ENCODE measurements around the gene TCF15.
"Not testable (repeated sequence)": the region's sequence is repeated elsewhere in the genome, so short reads cannot be mapped to it uniquely, and the experiment has no call there.

TCF15 gene

DNA sequence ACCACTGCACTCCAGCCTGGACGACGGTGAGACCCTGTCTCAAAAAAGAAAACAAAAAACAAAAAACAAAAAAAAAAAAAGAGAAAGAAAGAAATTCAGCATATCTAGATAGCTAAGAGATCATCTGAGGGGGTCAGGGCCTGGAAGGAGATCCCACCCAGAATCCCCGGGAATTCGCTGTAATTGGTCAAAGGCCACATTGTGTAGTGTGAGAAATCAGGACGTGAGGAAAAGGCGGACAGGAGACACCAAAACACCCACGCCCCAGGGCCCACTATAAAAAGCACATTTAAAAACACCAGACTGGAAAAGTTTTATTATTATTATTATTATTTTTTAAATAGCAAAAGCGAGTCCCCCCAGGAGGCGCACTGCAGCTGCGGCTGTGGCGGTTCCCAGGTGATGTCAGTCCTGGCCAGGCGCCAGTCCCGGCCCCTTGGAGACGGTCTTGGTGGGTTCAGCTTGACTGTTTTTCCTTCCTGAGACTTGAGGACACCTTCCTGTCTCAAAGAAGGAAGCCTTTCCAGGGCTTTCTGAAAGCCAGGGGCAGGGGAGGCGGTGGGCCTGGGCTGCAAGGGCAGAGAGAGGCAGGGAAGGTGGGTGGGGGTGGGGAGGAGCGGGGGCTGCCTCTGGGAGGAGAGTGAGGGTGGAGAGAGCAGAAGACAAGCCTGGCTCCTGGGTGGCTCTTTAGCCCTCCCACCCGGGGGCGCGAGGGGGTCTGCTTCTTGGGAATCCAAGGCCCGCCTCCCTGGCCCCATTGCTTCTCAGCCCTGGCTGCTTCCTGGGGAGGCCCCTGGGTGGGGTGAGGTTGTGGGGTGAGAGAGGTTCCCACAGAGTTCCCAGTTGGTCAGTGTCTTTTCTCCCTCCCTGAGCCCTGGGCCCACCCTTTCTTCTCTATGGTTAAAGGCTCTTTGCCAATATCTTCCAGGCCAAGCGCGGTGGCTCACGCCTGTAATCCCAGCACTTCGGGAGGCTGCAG is 14.5 kb downstream of the TCF15 start:
- in situ Hi-C loops (cut with MboI; ENCODE audit: low sequenced_read_pairs) = no loop called here
- H3K4me3 ChIP-seq = no peak overlapping the region
- no peaks in the 10 kb centered on the region for H3K4me1 ChIP-seq
- no peak for DNase-seq (ENCODE audit: low spot score in 2 of 2)
- H3K9me3 ChIP-seq = no peaks in the 10 kb centered on the region
- H3K27me3 ChIP-seq (ENCODE audit: low read depth) = no peaks in the 10 kb centered on the region; the same call in 1 of the 2 replicates
- H3K36me3 ChIP-seq (replicated peaks) = no peaks in the 10 kb centered on the region

- Histone ChIP-seq H3K4me1 (no peaks in the 10 kb centered on the region), H3K36me3 (replicated peaks) (no peaks in the 10 kb centered on the region), H3K9me3 (no peaks in the 10 kb centered on the region), H3K4me3 (no peak overlapping the region), H3K27me3 (ENCODE audit: low read depth) (peaks cover under 1% of the 10 kb centered on the region; the same call in 1 of the 2 replicates)
- in situ Hi-C loops (cut with MboI; ENCODE audit: low sequenced_read_pairs) = no loop called here
- DNase-seq (ENCODE audit: low spot score in 2 of 2) = no peak
These were observed 17.6 kb downstream of the TCF15 start for GRCh38 chr20:592506-592905.

DNA sequence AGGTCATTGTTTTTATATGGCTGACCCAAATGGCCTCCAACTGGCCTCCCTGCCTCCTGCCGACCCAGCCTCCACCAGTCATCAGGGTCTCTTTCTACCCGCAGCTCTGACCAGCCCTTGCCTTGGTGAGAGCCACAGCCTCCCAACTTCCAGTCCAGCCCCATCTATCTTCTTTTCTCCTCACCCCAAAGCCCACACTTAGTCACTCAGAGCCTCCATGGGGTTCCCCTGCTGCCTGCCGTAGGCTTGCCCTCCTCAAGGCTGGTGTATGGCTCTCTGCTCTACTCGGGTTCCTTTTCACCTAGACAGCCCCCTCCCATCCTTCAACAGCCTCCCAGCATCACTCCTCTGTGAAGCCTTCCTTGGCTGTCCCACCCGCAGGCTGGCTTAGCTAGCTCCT is 18.2 kb downstream of the TCF15 start:
- in situ Hi-C loops (cut with MboI; ENCODE audit: low sequenced_read_pairs) = no loop called here
- peaks cover 6% of the 10 kb centered on the region; the same call in 1 of the 2 replicates for H3K27me3 ChIP-seq (ENCODE audit: low read depth)

DNA sequence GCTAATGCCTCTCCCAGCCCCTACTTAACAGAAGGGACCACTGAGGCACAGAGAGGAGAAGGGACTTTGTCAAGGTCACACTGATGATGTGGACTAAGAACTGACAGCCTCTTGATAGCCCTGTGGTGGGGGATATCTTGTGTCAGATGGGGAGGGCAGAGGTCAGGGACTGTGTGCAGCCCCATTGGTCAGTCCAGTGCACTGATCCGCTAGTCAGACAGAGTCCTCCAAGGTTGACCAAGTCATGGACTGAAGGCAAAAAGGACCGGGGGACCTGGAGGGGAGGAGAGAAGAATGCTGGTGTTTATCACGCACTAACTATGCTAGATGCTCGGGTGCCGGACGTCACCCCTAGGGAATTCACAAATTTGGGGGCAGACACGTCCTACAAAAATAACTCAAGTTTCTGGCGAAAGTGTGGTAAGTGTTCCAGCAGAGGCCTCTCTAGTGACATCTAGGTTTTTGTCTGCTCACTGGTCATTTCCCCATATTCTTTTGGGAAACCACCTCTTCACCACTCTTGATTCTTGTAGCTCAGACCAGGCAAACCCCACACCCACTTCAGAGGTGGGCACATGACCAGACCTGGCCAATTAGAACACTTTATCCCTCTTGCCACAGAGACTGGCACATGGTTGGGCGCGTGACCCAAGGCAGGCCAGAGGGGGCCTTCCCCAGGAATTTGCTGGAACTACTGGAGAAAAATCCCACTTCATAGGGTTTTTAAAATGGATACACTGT is 21.0 kb downstream of the TCF15 start:
- H3K4me1 ChIP-seq = no peaks in the 10 kb centered on the region
- H3K9me3 ChIP-seq = no peaks in the 10 kb centered on the region
- DNase-seq (ENCODE audit: low spot score in 2 of 2) = no peak
- in situ Hi-C loops (cut with MboI; ENCODE audit: low sequenced_read_pairs) = no loop called here
- no peak overlapping the region for H3K4me3 ChIP-seq
- no peaks in the 10 kb centered on the region for H3K36me3 ChIP-seq (replicated peaks)
- H3K27me3 ChIP-seq (ENCODE audit: low read depth) = peaks cover 6% of the 10 kb centered on the region; the same call in 1 of the 2 replicates

More for the DNA sequence above, 18.2 kb downstream of the TCF15 start:
- H3K9me3 ChIP-seq = no peaks in the 10 kb centered on the region
- H3K4me3 ChIP-seq = no peak overlapping the region
- H3K4me1 ChIP-seq = no peaks in the 10 kb centered on the region
- no peak for DNase-seq (ENCODE audit: low spot score in 2 of 2)
- no peaks in the 10 kb centered on the region for H3K36me3 ChIP-seq (replicated peaks)

- H3K27me3 ChIP-seq (ENCODE audit: low read depth) = peaks cover 6% of the 10 kb centered on the region; the same call in 1 of the 2 replicates
- in situ Hi-C loops (cut with MboI; ENCODE audit: low sequenced_read_pairs) = no loop called here
- H3K36me3 ChIP-seq (replicated peaks) = no peaks in the 10 kb centered on the region
- DNase-seq (ENCODE audit: low spot score in 2 of 2) = no peak
- H3K4me1 ChIP-seq = no peaks in the 10 kb centered on the region
- no peaks in the 10 kb centered on the region for H3K9me3 ChIP-seq
- H3K4me3 ChIP-seq = no peak overlapping the region
These were observed 21.6 kb downstream of the TCF15 start for GRCh38 chr20:588476-588875.

GRCh38 chr20:584971-585301 is 25.2 kb downstream of the TCF15 start:
- Histone ChIP-seq H3K4me3 (no peak overlapping the region), H3K36me3 (replicated peaks) (no peaks in the 10 kb centered on the region), H3K27me3 (ENCODE audit: low read depth) (peaks cover 14% of the 10 kb centered on the region), H3K9me3 (no peaks in the 10 kb centered on the region), H3K4me1 (no peaks in the 10 kb centered on the region)
- DNase-seq (ENCODE audit: low spot score in 2 of 2) = no peak
- in situ Hi-C loops (cut with MboI; ENCODE audit: low sequenced_read_pairs) = no loop called here

GRCh38 chr20:584161-584970 is 25.7 kb downstream of the TCF15 start:
- in situ Hi-C loops (cut with MboI; ENCODE audit: low sequenced_read_pairs) = no loop called here
- Histone ChIP-seq H3K9me3 (no peaks in the 10 kb centered on the region), H3K27me3 (ENCODE audit: low read depth) (peaks cover 14% of the 10 kb centered on the region), H3K36me3 (replicated peaks) (no peaks in the 10 kb centered on the region), H3K4me3 (no peak overlapping the region), H3K4me1 (no peaks in the 10 kb centered on the region)
- no peak for DNase-seq (ENCODE audit: low spot score in 2 of 2)

- Histone ChIP-seq H3K4me3 (no peak overlapping the region), H3K9me3 (no peaks in the 10 kb centered on the region), H3K27me3 (ENCODE audit: low read depth) (peaks cover 11% of the 10 kb centered on the region), H3K36me3 (replicated peaks) (no peaks in the 10 kb centered on the region), H3K4me1 (0 out of 2 replicates have a peak, but pooled peaks cover 1% of the 10 kb centered on the region)
- in situ Hi-C loops (cut with MboI; ENCODE audit: low sequenced_read_pairs) = no loop called here
- no peak for DNase-seq (ENCODE audit: low spot score in 2 of 2)
These were observed 27.9 kb downstream of the TCF15 start for GRCh38 chr20:582204-582603.

- H3K4me1 ChIP-seq; in situ Hi-C loops (cut with MboI; ENCODE audit: low sequenced_read_pairs); H3K36me3 ChIP-seq (replicated peaks); H3K4me3 ChIP-seq; H3K9me3 ChIP-seq; DNase-seq (ENCODE audit: low spot score in 2 of 2); H3K27me3 ChIP-seq (ENCODE audit: low read depth): not testable (repeated sequence)
These were observed 31.0 kb downstream of the TCF15 start for GRCh38 chr20:578940-579690.

DNA sequence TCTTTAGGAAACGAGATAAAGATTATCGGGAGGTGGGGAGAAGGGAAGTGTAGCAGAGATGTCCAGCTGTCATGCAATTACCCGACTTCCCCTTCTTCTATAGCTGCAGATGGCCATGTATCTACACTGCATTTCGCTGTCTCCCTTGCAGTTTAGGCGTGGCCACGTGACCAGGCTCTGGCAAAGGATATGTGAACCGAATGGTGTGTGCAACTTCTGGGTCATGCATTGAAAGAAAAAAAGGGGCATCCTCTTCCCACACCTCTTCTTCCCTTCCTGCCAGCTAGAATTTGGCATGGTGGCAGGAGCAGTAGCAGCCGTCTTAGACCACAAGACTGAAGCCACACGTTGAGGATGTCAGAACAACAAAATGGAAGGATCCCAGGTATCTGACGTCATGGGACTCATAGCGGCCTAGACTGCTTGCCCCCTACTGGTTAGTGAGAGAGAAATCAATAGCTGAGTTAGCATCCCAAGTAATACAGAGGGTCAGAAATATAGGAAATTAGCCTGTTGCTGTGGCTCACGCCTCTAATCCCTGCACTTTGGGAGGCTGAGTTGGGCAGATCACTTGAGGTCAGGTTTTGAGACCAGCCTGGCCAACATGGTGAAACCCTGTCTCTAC is 32.8 kb downstream of the TCF15 start:
- Histone ChIP-seq H3K9me3 (no peaks in the 10 kb centered on the region), H3K4me1 (0 out of 2 replicates have a peak, but pooled peaks cover 3% of the 10 kb centered on the region), H3K36me3 (replicated peaks) (no peaks in the 10 kb centered on the region), H3K27me3 (ENCODE audit: low read depth) (peaks cover 13% of the 10 kb centered on the region), H3K4me3 (no peak overlapping the region)
- peak; percentile 58 to 62 for DNase-seq (ENCODE audit: low spot score in 2 of 2)
- in situ Hi-C loops (cut with MboI; ENCODE audit: low sequenced_read_pairs) = no loop called here

DNA sequence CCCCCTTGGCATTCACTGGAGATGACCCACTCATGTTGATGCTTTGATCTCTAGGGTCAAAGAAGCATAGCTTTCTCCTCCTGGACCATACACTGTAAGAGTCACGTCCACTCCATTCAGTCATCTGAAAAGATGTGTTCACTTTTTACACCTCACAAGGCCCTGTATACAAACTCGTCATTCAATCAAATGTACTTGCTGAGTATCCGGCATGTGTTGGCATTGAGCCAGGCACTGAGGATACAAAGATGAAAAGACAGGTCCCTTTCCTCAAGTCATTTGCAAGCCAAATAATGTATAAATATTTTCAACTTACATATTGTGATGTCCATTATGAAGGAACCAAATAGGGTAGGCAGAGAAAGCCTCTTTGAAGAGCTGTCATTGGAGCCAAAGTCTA is 34.0 kb downstream of the TCF15 start:
- Histone ChIP-seq H3K4me1 (0 out of 2 replicates have a peak, but pooled peaks cover 3% of the 10 kb centered on the region), H3K9me3 (no peaks in the 10 kb centered on the region), H3K4me3 (no peak overlapping the region), H3K27me3 (ENCODE audit: low read depth) (peaks cover 15% of the 10 kb centered on the region), H3K36me3 (replicated peaks) (no peaks in the 10 kb centered on the region)
- in situ Hi-C loops (cut with MboI; ENCODE audit: low sequenced_read_pairs) = no loop called here
- DNase-seq (ENCODE audit: low spot score in 2 of 2) = no peak

DNA sequence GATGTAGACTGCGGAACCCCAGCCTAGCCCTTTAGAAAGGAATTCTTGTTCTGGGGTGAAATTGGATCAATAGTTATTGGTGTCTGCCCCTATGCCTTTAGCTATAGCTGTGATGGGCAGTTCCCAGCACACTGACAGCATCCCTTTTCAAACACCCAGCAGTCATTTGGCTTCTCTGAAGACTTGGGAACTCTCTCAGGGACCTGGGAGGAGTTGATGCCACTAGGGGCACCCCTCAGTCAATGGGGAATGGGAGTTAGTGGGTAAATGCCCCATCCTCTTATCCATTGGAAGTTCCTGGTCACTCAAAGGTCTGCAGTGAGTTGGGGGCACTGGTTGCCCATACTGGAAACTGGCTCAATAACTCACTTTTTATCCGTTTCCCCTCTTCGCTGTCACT is 34.9 kb downstream of the TCF15 start:
- in situ Hi-C loops (cut with MboI; ENCODE audit: low sequenced_read_pairs) = no loop called here
- 0 out of 2 replicates have a peak, but pooled peaks cover 3% of the 10 kb centered on the region for H3K4me1 ChIP-seq
- no peak overlapping the region for H3K4me3 ChIP-seq
- no peak for DNase-seq (ENCODE audit: low spot score in 2 of 2)
- no peaks in the 10 kb centered on the region for H3K9me3 ChIP-seq
- H3K36me3 ChIP-seq (replicated peaks) = no peaks in the 10 kb centered on the region
- peaks cover 8% of the 10 kb centered on the region for H3K27me3 ChIP-seq (ENCODE audit: low read depth)

Data from HAP-1 (cell line).